ENCODE measurements around the gene NDUFV1. TPM values are rescaled to one million over a fixed set of nuclear protein-coding genes. Genes with fewer than 3 reads are reported as not detected.
A peak's percentile ranks its signal among the peaks of the same experiment; 100 is the strongest.

NDUFV1 gene
- total and polyA plus RNA-seq, 9 of the 15 experiments (the other 6 are each of a cell fraction or from before 2014, with no cell fraction given) = 10.8 to 423 (median 209) TPM

GRCh38 chr11:67614730-67615714, 8.3 kb downstream of the NDUFV1 start (continued):
- TF ChIP-seq ZNF609 (CRISPR knock-in tag; IDR thresholded peaks at IDR 0.05; ENCODE audit: borderline replicate concordance) (no peak), PTTG1 (tag; IDR thresholded peaks at IDR 0.05; ENCODE audit: low read depth) (no peak), CTCF (IDR thresholded peaks at IDR 0.05 in 2 of 3, conservative IDR thresholded peaks at IDR 0.05 in 1 of 3; ENCODE audit: insufficient read depth in 2 of 3, low read depth in 1 of 3, low read length in 3 of 3) (peak; percentile 54 to 76 (median 68)), TFAP4 (CRISPR knock-in tag; IDR thresholded peaks at IDR 0.05; ENCODE audit: borderline replicate concordance) (peak; percentile 14; the same call in 1 of the 2 replicates), IFI16 (CRISPR knock-in tag; IDR thresholded peaks at IDR 0.05) (no peak), ZNF780A (CRISPR knock-in tag; IDR thresholded peaks at IDR 0.05) (no peak), ADNP (tag; IDR thresholded peaks at IDR 0.05) (no peak), TOE1 (IDR thresholded peaks at IDR 0.05; ENCODE audit: borderline replicate concordance) (no peak), TOE1 (CRISPR knock-in tag; IDR thresholded peaks at IDR 0.05; ENCODE audit: borderline replicate concordance, low read depth) (no peak), KAT2B (IDR thresholded peaks at IDR 0.05; ENCODE audit: low read depth, low read length) (no peak), RBFOX2 (IDR thresholded peaks at IDR 0.05; ENCODE audit: low read depth, low read length) (0 out of 2 replicates have a peak, but pooled peaks have one; percentile 3), HMGXB4 (CRISPR knock-in tag; IDR thresholded peaks at IDR 0.05) (no peak), CSDE1 (IDR thresholded peaks at IDR 0.05) (no peak)
